ENCODE measurements around the gene DNAH14. TPM values are rescaled to one million over a fixed set of nuclear protein-coding genes. Genes with fewer than 3 reads are reported as not detected.

The DNAH14 gene
- total RNA-seq, 1 donor from 2014 or later, result 14.4 TPM

DNA sequence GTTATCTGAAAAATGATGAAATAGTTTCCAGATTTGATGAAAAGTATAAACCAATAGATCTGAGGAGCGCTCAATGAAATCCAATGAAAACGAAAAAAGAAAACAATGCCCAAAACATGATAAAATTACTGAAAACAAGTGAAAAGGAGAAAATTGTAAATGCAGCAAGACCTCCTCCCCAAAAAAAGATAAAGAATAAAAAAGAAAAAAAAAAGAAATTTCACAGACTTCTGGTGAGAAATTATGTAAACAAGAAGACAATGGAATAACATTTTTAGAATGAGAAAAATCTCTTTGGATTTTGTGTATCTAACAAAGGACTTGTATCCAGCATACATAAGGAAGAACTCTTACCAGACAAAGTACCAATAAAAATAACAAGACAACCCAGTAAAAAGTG lies 134.2 kb downstream of the DNAH14 start:
- TF ChIP-seq, protein P1, sequence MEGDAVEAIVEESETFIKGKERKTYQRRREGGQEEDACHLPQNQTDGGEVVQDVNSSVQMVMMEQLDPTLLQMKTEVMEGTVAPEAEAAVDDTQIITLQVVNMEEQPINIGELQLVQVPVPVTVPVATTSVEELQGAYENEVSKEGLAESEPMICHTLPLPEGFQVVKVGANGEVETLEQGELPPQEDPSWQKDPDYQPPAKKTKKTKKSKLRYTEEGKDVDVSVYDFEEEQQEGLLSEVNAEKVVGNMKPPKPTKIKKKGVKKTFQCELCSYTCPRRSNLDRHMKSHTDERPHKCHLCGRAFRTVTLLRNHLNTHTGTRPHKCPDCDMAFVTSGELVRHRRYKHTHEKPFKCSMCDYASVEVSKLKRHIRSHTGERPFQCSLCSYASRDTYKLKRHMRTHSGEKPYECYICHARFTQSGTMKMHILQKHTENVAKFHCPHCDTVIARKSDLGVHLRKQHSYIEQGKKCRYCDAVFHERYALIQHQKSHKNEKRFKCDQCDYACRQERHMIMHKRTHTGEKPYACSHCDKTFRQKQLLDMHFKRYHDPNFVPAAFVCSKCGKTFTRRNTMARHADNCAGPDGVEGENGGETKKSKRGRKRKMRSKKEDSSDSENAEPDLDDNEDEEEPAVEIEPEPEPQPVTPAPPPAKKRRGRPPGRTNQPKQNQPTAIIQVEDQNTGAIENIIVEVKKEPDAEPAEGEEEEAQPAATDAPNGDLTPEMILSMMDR (IDR thresholded peaks at IDR 0.05), result no peak
- Histone ChIP-seq H3K4me1 (no peaks in the 10 kb centered on the region), H3K27ac (no peak overlapping the region), H3K4me3 (no peak overlapping the region), H3K9me3 (no peaks in the 10 kb centered on the region), H3K36me3 (no peaks in the 10 kb centered on the region), H3K27me3 (ENCODE audit: low read depth) (no peaks in the 10 kb centered on the region)
- ATAC-seq (no peak), DNase-seq (no peak)
- intact Hi-C loops (cut with DNase I), result no loop called here

DNA sequence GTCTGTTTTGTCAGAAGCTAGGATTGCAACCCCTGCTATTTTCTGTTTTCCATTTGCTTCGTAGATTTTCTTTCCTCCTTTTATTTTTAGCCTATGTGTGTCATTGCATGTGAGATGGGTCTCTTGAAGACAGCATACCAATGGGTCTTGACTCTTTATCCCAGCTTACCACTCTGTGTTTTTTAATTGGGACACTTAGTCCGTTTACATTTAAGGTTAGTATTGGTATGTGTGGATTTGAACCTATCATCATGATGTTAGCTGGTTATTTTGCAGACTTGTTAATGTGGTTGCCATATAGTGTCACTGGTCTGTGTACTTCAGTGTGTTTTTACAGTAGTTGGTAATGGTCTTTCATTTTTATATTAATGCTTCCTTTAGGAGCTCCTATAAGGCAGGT lies 141.5 kb downstream of the DNAH14 start:
- Histone ChIP-seq H3K4me3 (no peak overlapping the region), H3K27me3 (ENCODE audit: low read depth) (no peaks in the 10 kb centered on the region), H3K36me3 (no peaks in the 10 kb centered on the region), H3K27ac (no peak overlapping the region), H3K4me1 (no peaks in the 10 kb centered on the region), H3K9me3 (peaks cover 11% of the 10 kb centered on the region)
- intact Hi-C loops (cut with DNase I), result no loop called here
- ATAC-seq, result no peak
- no peak for DNase-seq
- TF ChIP-seq, protein P1 (IDR thresholded peaks at IDR 0.05), result no peak

DNA sequence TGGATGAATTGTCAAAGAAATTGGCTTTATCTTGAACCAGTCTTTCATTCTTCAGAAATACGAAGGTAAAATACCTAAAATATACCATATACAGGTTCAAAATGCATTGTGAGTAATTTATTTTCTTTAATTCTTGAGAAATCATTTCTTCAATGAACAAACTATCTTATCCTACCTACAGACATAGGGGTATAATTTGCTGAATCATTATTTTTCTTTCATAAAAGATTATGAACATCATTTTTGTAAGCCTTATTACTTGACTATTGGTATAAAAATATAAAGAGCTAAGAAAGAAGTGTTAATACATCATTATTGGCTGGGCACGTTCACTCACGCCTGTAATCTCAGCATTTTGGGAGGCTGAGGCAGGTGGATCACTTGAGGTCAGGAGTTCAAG lies 167.7 kb downstream of the DNAH14 start:
- TF ChIP-seq, protein P1 (IDR thresholded peaks at IDR 0.05), result no peak
- intact Hi-C loops (cut with DNase I), result no loop called here
- H3K36me3 ChIP-seq, result no peaks in the 10 kb centered on the region
- ATAC-seq (no peak), DNase-seq (no peak)
- no peaks in the 10 kb centered on the region for H3K27me3 ChIP-seq (ENCODE audit: low read depth)
- no peaks in the 10 kb centered on the region for H3K4me1 ChIP-seq
- no peak overlapping the region for H3K4me3 ChIP-seq
- H3K9me3 ChIP-seq, result peaks cover 9% of the 10 kb centered on the region
- no peak overlapping the region for H3K27ac ChIP-seq

DNA sequence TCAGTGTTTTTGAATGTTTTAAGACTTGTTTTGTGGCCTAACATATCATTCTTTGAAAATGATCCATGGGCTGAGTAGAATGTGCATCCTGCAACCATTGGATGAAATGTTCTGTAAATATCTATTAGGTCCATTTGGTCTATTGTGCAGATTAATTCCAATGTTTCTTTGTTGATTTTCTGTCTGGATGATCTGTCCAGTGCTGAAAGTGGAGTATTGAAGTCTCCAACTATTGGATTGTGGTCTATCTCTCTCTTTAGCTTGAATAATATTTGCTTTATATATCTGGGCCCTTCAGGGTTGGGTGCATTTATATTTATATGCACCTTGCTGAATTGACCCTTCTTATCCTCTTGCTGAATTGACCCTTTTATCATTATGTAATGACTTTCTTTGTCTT lies 181.5 kb downstream of the DNAH14 start:
- no peak overlapping the region for H3K27ac ChIP-seq
- no peaks in the 10 kb centered on the region for H3K4me1 ChIP-seq
- no peaks in the 10 kb centered on the region for H3K9me3 ChIP-seq
- DNase-seq, result no peak
- H3K27me3 ChIP-seq (ENCODE audit: low read depth), result no peaks in the 10 kb centered on the region
- intact Hi-C loops (cut with DNase I), result no loop called here
- H3K4me3 ChIP-seq, result no peak overlapping the region
- no peaks in the 10 kb centered on the region for H3K36me3 ChIP-seq
- no peak for ATAC-seq
- TF ChIP-seq, protein P1 (IDR thresholded peaks at IDR 0.05), result no peak

DNA sequence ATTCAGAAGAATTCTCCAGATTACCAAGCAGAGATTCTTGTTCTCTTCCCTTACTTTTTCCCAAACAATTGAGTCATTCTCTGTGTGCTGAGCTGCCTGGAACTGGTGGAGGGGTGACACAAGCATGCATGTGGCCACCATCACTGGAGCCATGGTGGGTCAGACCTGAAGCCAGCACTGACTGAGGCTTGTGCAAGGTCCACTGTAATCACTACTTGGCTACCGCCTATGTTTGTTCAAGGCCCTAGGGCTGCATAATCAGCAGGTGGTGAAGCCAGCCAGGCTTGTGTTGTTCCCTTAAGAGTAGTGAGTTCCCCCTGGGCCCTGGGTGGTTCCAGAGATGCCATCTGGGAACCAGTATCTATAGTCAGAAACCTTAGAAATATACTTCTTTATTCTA lies 183.8 kb downstream of the DNAH14 start:
- Histone ChIP-seq H3K36me3 (no peaks in the 10 kb centered on the region), H3K27ac (no peak overlapping the region), H3K4me1 (no peaks in the 10 kb centered on the region), H3K9me3 (no peaks in the 10 kb centered on the region), H3K4me3 (no peak overlapping the region), H3K27me3 (ENCODE audit: low read depth) (no peaks in the 10 kb centered on the region)
- intact Hi-C loops (cut with DNase I), result no loop called here
- no peak for DNase-seq
- TF ChIP-seq, protein P1 (IDR thresholded peaks at IDR 0.05), result no peak
- no peak for ATAC-seq
